ENCODE data around the gene NKX1-2. TPM values are rescaled to one million over a fixed set of nuclear protein-coding genes. Genes with fewer than 3 reads are reported as not detected.
"Not testable (repeated sequence)": the region's sequence is repeated elsewhere in the genome, so short reads cannot be mapped to it uniquely, and the experiment has no call there.

Gene NKX1-2
- total RNA-seq, 1 experiment from 2014 or later: not detected

DNA sequence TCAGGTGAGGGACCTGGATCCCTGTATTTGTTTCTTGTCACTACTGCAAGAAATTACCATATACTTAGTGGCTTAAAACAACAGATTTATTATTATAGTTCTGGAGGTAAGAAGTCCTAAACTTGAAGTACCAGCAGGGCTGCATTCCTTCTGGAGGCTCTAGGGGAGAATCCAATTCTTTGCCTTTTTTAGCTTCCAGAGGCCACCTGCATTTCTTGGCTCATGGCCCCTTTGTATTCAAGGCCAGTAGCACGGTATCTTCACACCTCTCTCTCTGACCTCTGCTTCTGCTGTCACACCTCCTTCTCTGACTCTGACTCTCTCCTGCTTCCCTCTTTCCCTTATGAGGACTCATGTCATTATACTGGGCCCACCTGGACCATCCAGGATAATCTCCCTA lies 9.6 kb upstream of the NKX1-2 start:
- no peak for DNase-seq (ENCODE audit: low read depth)
- in situ Hi-C loops (cut with HindIII; ENCODE audit: low pct_unique_long_range_greater_than_20kb, low sequenced_read_pairs): no loop called here

DNA sequence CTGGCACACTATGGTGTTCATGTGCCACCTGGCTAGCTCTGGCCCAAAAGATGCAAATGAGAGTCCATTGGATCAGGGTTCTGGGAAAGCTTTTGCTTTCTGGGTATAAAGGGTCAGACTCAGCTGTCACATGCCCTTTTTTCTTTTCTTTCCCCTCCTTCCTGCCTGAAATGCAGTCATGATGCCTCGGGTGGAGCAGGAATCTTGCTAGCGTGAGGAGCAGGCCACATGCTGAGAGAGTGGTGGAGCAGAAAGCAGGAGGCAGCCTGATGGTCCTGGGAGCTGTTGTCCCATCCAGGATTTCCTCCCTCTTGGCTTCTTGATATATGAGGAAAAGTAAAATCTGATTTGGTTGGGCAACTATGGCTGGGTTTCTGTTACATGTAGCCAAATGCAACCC lies 9.1 kb upstream of the NKX1-2 start:
- in situ Hi-C loops (cut with HindIII; ENCODE audit: low pct_unique_long_range_greater_than_20kb, low sequenced_read_pairs): no loop called here
- DNase-seq (ENCODE audit: low read depth): no peak

GRCh38 chr10:124458473-124458872 lies 8.6 kb upstream of the NKX1-2 start:
- DNase-seq (ENCODE audit: low read depth): no peak
- in situ Hi-C loops (cut with HindIII; ENCODE audit: low pct_unique_long_range_greater_than_20kb, low sequenced_read_pairs): no loop called here

DNA sequence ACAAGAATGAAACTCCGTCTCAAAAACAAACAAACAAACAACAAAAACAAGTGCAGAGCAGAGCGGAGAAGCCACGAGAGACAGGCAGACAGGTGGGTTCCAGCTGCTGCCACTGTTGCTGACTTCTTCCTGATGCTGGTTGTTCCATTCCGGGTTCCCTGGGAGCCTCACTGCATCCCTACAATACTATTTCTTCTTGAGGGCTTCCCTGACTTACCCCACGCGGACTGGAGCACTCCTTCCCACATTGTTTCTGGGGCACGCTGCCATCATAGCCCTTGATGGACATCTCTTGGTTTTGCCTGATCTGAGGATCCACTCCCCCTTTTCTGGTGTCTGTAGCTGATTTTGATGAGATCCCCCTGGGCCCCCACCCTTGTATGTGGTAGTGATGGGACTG lies 5.6 kb upstream of the NKX1-2 start:
- no peak for DNase-seq (ENCODE audit: low read depth)
- in situ Hi-C loops (cut with HindIII; ENCODE audit: low pct_unique_long_range_greater_than_20kb, low sequenced_read_pairs): no loop called here

GRCh38 chr10:124453960-124454610 lies 4.2 kb upstream of the NKX1-2 start:
- in situ Hi-C loops (cut with HindIII; ENCODE audit: low pct_unique_long_range_greater_than_20kb, low sequenced_read_pairs): no loop called here
- no peak for DNase-seq (ENCODE audit: low read depth)

- in situ Hi-C loops (cut with HindIII; ENCODE audit: low pct_unique_long_range_greater_than_20kb, low sequenced_read_pairs): no loop called here
- DNase-seq (ENCODE audit: low read depth): no peak
These were observed 1.4 kb upstream of the NKX1-2 start for GRCh38 chr10:124451276-124451675.

DNA sequence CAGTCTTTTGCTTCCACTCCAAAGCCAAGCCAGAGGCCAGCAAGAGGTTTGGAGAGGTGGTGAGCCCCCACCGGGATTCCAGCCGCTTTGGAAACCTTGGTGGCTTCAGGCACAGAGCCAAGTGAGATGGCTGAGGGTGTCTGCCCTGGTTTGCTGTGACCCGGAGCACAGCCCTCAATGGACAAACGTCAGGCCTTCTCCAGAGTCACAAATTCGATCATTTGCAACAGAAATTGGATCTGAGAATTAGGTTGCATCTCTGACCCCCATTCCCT lies 885 bp upstream of the NKX1-2 start:
- no peak for DNase-seq (ENCODE audit: low read depth)
- in situ Hi-C loops (cut with HindIII; ENCODE audit: low pct_unique_long_range_greater_than_20kb, low sequenced_read_pairs): no loop called here

GRCh38 chr10:124449170-124450011 lies 444 bp downstream of the NKX1-2 start:
- DNase-seq (ENCODE audit: low read depth): no peak
- in situ Hi-C loops (cut with HindIII; ENCODE audit: low pct_unique_long_range_greater_than_20kb, low sequenced_read_pairs): no loop called here

DNA sequence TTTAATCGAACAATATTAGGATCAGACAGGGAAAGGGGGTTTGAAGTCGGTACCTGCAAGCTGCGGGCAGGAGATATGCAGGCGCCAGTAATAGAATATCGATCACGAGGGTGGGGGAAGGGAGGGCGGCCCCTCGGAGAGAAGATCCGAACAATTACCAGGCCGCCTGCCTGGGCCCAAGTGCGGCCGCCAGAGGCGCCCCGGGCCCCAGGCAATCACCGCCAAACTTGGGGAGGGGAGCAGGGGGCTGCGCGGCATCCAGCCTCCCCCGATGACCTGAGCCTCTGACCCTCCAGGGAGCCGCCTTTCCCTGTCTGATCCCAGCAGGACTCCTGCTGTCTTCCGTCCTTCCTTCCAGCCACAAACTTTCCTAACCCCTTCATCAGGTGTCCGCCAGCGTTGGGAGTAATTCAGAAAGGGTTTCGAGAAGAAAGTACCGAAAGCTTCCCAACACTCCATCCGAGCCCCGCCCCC lies 1.1 kb downstream of the NKX1-2 start:
- in situ Hi-C loops (cut with HindIII; ENCODE audit: low pct_unique_long_range_greater_than_20kb, low sequenced_read_pairs): no loop called here
- DNase-seq (ENCODE audit: low read depth): no peak

- DNase-seq (ENCODE audit: low read depth): no peak
- in situ Hi-C loops (cut with HindIII; ENCODE audit: low pct_unique_long_range_greater_than_20kb, low sequenced_read_pairs): no loop called here
These were observed 1.9 kb downstream of the NKX1-2 start for GRCh38 chr10:124447751-124448466.

DNA sequence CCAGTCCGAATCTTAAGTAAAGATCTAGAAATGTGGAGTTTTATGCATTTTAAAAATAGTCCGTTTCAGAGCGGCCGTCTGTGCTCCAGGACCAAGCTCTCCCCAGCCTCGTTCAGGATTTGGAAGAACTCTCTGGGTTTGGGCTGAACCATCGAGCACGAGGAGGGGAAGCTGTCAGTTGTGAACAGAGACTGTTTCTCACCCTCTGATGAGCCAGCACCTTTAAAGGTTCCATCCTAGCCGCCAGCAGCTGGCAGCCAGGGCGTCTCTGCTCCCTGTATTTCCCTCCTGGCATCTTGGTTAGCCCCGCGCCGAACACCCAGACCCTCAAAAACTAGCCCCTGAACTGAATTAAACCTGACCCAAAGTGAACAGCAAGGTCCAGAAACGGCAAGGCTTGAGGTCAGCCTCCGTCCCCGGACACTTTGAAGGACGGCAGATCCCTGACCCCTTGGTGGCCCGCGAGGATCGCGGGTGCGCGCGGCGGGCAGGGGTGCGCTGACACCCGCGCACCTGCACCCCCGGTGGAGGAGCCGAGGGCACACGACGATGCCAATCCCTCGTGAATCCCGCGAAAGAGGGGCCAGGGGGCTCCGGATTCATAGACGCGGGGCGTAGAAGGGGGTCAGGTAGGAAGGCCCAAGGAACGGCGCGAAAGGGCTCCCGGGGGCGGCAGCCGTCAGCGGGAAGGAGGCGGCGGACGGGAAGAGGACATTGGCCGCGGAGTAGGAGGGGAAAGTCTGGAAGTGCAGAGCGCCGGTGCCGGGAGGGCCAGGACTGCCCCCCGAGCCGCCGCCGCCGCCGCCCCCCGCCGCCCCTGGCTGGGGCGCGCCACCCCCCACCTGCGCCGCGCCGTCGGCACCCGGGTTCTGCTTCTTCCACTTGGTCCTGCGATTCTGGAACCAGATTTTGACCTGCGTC lies 2.7 kb downstream of the NKX1-2 start:
- in situ Hi-C loops (cut with HindIII; ENCODE audit: low pct_unique_long_range_greater_than_20kb, low sequenced_read_pairs): no loop called here
- DNase-seq (ENCODE audit: low read depth): no peak

- in situ Hi-C loops (cut with HindIII; ENCODE audit: low pct_unique_long_range_greater_than_20kb, low sequenced_read_pairs); DNase-seq (ENCODE audit: low read depth): not testable (repeated sequence)
These were observed 8.1 kb downstream of the NKX1-2 start for GRCh38 chr10:124441694-124442093.

DNA sequence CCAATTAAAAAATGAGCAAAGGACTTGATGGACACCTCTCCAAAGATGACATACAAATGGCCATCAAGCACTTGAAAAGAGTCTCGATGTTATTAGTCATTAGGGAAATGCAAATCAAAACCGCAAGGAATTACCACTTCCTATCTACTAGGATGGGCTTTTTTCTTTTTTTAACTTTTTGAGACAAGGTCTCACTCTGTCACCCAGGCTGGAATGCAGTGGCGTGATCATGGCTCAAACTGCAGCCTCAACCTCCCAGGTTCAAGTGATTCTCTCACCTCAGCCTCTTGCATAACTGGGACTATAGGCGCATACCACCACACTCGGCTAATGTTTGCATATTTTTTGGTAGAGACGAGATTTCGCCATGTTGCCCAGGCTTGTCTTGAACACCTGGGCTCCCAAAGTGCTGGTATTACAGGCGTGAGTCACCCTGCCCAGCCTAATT lies 13.6 kb downstream of the NKX1-2 start:
- in situ Hi-C loops (cut with HindIII; ENCODE audit: low pct_unique_long_range_greater_than_20kb, low sequenced_read_pairs): no loop called here

DNA sequence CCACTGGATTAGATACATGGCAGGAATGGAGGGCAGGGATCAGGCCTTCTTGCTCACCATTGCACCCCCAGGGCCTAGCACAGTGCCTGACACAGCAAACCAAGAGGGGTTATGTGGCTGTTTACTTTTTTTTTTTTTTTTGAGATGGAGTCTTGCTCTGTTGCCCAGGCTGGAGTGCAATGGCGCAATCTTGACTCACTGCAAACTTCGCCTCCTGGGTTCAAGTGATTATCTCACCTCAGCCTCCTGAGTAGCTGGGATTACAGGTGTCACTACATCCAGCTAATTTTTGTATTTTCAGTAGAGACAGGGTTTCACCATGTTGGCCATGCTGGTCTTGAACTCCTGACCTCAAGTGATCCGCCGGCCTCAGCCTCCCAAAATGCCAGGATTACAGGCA lies 14.2 kb downstream of the NKX1-2 start:
- in situ Hi-C loops (cut with HindIII; ENCODE audit: low pct_unique_long_range_greater_than_20kb, low sequenced_read_pairs); DNase-seq (ENCODE audit: low read depth): not testable (repeated sequence)

More for the DNA sequence above, 13.6 kb downstream of the NKX1-2 start:
- DNase-seq (ENCODE audit: low read depth): no peak

- in situ Hi-C loops (cut with HindIII; ENCODE audit: low pct_unique_long_range_greater_than_20kb, low sequenced_read_pairs): no loop called here
- no peak for DNase-seq (ENCODE audit: low read depth)
These were observed 16.4 kb downstream of the NKX1-2 start for GRCh38 chr10:124433461-124433860.

DNA sequence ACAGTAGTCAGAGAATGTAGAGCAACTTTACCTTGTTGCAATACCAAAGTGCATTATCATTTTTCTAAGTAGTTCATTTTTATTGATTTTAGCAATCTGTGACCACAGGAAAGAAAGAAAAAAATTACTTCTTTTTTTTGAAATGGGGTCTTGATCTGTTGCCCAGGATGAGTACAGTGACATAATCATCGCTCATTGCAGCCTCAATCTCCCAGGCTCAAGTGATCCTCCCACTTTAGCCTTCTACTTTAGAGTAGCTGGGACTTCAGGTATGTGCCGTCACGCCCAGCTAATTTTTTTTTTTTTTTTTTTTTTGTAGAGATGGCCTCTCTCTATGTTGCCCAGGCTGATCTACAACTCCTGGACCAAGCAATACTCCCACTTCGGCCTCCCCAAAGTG lies 19.8 kb downstream of the NKX1-2 start:
- DNase-seq (ENCODE audit: low read depth): no peak
- in situ Hi-C loops (cut with HindIII; ENCODE audit: low pct_unique_long_range_greater_than_20kb, low sequenced_read_pairs): no loop called here

- DNase-seq (ENCODE audit: low read depth): no peak
- in situ Hi-C loops (cut with HindIII; ENCODE audit: low pct_unique_long_range_greater_than_20kb, low sequenced_read_pairs): no loop called here
These were observed 20.3 kb downstream of the NKX1-2 start for GRCh38 chr10:124429576-124429975.

- no peak for DNase-seq (ENCODE audit: low read depth)
- in situ Hi-C loops (cut with HindIII; ENCODE audit: low pct_unique_long_range_greater_than_20kb, low sequenced_read_pairs): no loop called here
These were observed 21.5 kb downstream of the NKX1-2 start for GRCh38 chr10:124428207-124428777.

Data from Caki2 (cell line).